H1 (cell line): ENCODE data around the gene ASTN1. TPM values are rescaled to one million over a fixed set of nuclear protein-coding genes. Genes with fewer than 3 reads are reported as not detected.

Experiments
- EGR1 ChIP-seq: IDR thresholded peaks from 2 replicates; pipeline ENCODE4 v1.6.1; 2011; ENCODE audit warnings: low read depth, low read length, borderline replicate concordance
- KDM1A ChIP-seq: fragments of 200-600, 300-600 bp; sonication (generic); IDR thresholded peaks from 2 replicates; pipeline ENCODE4 v1.7.1; 2016; ENCODE audit warnings: mild to moderate bottlenecking, low read length, borderline replicate concordance
- KDM4A ChIP-seq: IDR thresholded peaks from one replicate; pipeline ENCODE4 v1.7.1; 2012; ENCODE audit warnings: low read depth, mild to moderate bottlenecking, moderate library complexity, low read length, inconsistent platforms; ENCODE audit not compliant: severe bottlenecking
- MAFK ChIP-seq: IDR thresholded peaks from 2 replicates; pipeline ENCODE4 v1.6.1; 2012; ENCODE audit warnings: low read depth, mild to moderate bottlenecking, improper control_type of control experiment, low read length
- PHF8 ChIP-seq: fragments of 200-600 bp; sonication (generic); conservative IDR thresholded peaks from 2 replicates; pipeline ENCODE4 v1.7.1; 2012; ENCODE audit warnings: low read depth, mild to moderate bottlenecking, inconsistent platforms, low read length, moderate library complexity
- POLR2AphosphoS5 ChIP-seq: IDR thresholded peaks from 2 replicates; pipeline ENCODE4 v1.6.1; 2011; ENCODE audit warnings: low read depth, low read length
- RAD21 ChIP-seq, 2 experiments: IDR thresholded peaks in 1 of 2; conservative IDR thresholded peaks in 1 of 2; 2 replicates each; pipeline ENCODE4 v1.6.1; 2011; ENCODE audit warnings: low read depth in 2 of 2, low read length in 2 of 2, improper control_type of control experiment in 1 of 2, inconsistent platforms in 1 of 2, mild to moderate bottlenecking in 1 of 2, moderate library complexity in 1 of 2
- SIX5 ChIP-seq: IDR thresholded peaks from 2 replicates; pipeline ENCODE4 v1.6.1; 2011; ENCODE audit warnings: mild to moderate bottlenecking, low read depth, low read length
- TCF12 ChIP-seq: IDR thresholded peaks from 2 replicates; pipeline ENCODE4 v1.6.1; 2011; ENCODE audit warnings: low read depth, mild to moderate bottlenecking, low read length
- polyA plus RNA-seq, 7 experiments: library from polyadenylated mRNA; depleted of rRNA in 3 of 7; stranded (reverse) in 5 of 7; unstranded in 2 of 7; fragments of >200 nt in 5 of 7; fragments of 200-250 nt in 2 of 7; gene quantifications; 1 replicate in 5 of 7; 2 replicates in 1 of 7; 4 replicates in 1 of 7; pipeline versions ENCODE4 v1.2.1 to v1.2.3, GENCODE V29; 2011 to 2013; ENCODE audit warnings: missing spikeins in 2 of 7, mixed read lengths in 2 of 7
- total RNA-seq: library from RNA; stranded (reverse); fragmentation: NEBNext Ultra II Directional; extraction: Animal tissue kit (Norgen Biotek cat#: 25700); gene quantifications from 2 replicates; pipeline ENCODE4 v1.2.1, GENCODE V29; 2021

ASTN1 gene
- total and polyA plus RNA-seq, 2 of the 8 experiments (the other 6 are each of a cell fraction or from before 2014, with no cell fraction given), result 2.9 to 4.1 TPM

DNA sequence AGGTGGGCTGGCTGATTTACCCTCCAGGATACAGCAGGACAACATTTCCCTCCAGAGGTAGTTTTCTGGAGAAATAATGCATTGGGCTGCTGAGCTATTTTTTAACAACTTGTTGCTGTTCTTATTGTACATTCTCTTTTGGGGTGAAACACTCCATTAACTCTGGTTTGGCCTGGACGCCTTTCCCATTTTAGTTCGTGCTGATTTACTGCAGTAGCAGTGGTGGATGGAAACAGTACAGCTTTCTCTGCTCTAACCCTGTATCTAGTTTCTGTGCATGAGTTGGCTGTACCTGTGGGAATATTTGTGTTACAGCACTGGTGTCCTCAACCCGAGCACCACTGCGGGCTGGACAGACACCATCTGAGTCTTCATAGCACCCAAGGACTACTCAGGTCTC, 325.3 kb downstream of the ASTN1 start (continued):
- TF ChIP-seq EGR1 (no peak), TCF12 (no peak), RAD21 (IDR thresholded peaks at IDR 0.05 in 1 of 2, conservative IDR thresholded peaks at IDR 0.05 in 1 of 2; ENCODE audit: low read depth in 2 of 2, low read length in 2 of 2) (no peak), KDM4A (no peak), MAFK (no peak), KDM1A (no peak), PHF8 (no peak), SIX5 (no peak), POLR2AphosphoS5 (no peak)
